ENCODE data around the gene SUPT4H1. TPM values are rescaled to one million over a fixed set of nuclear protein-coding genes. Genes with fewer than 3 reads are reported as not detected.

The SUPT4H1 gene
- total and polyA plus RNA-seq, 9 of the 15 experiments (the other 6 are each of a cell fraction or from before 2014, with no cell fraction given) = 62.1 to 320 (median 117) TPM

GRCh38 chr17:58328195-58329034, 23.6 kb downstream of the SUPT4H1 start, which contains the start of gene TSPOAP1 (continued):
- TF ChIP-seq ZNF384 (IDR thresholded peaks at IDR 0.05; ENCODE audit: low read depth, low read length) (no peak), TFAP4 (CRISPR knock-in tag; IDR thresholded peaks at IDR 0.05; ENCODE audit: borderline replicate concordance) (peak; percentile 72), ZNF140 (CRISPR knock-in tag; IDR thresholded peaks at IDR 0.05) (no peak), STAT5B (CRISPR knock-in tag; IDR thresholded peaks at IDR 0.05) (no peak), ZNF507 (tag; conservative IDR thresholded peaks at IDR 0.05) (no peak), FOXA1 (IDR thresholded peaks at IDR 0.05; ENCODE audit: borderline replicate concordance) (no peak), ZNF609 (CRISPR knock-in tag; IDR thresholded peaks at IDR 0.05; ENCODE audit: borderline replicate concordance) (peak; percentile 39), SMAD2 (IDR thresholded peaks at IDR 0.05; ENCODE audit: low read depth, low read length) (no peak), PHF21A (IDR thresholded peaks at IDR 0.05; ENCODE audit: borderline replicate concordance, low read depth) (no peak), BDP1 (IDR thresholded peaks at IDR 0.05; ENCODE audit: insufficient read depth, insufficient read length) (no peak), BRD4 (IDR thresholded peaks at IDR 0.05) (no peak), USF1 (CRISPR knock-in tag; IDR thresholded peaks at IDR 0.05) (no peak), PYGO2 (tag; IDR thresholded peaks at IDR 0.05) (no peak), POLR2AphosphoS5 (IDR thresholded peaks at IDR 0.05; ENCODE audit: control insufficient read depth, insufficient read depth, low read depth, low read length) (peak; percentile 77), HNRNPL (IDR thresholded peaks at IDR 0.05; ENCODE audit: low read depth, low read length) (no peak), ZNF324 (CRISPR knock-in tag; IDR thresholded peaks at IDR 0.05) (0 out of 2 replicates have a peak, but pooled peaks have one; percentile 4), POLR2A (conservative IDR thresholded peaks at IDR 0.05) (peak; percentile 93), ZNF699 (CRISPR knock-in tag; IDR thresholded peaks at IDR 0.05; ENCODE audit: insufficient replicate concordance) (no peak)
- TF ChIP-seq, protein P1, sequence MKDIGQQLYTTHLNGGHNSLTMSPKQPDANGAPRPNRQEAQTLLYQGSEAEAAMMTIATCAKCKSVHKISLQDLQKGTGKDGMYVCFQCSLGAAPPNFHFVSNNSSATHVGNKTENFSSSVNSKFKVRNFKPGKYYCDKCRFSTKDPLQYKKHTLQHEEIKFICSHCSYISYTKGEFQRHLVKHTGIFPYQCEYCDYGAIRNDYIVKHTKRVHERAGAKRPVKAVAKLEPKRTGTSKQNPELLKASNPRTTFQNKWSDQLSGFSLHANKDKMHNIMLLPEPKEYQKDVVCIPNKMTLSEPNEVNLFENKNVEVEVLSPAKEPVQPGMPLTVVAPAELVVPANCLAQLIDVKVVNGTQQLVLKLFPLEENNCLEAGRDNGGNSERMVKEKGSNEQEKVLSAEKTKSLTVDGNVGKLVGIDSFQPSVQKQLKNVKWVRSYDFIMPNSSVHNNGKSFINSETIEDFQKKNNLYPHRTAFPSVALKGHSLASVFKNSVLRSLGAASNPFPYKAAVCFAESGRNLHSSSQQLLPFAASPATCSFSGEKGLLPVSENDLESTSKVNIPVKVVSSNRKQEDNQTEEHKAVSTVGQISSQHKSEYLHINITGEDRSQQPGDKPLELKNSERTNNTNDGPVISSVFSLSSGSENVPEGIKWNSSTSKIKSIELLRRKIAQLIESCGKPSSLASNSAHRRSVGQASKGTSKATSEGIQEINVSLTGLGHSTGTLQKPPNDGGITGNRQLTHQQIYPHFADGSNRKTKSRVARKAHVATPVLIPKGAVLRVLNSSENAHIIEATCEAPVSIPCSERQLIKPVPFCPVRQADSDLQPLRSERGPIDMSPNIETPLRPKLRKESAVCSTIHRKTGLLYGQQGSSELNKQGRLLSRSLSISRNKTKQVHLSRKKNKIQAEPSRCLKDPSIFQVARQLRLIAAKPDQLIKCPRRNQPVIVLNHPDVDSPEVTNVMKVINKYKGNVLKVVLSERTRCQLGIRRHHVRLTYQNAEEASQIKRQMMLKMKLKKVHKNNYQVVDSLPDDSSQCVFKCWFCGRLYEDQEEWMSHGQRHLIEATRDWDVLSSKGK (CRISPR knock-in tag; IDR thresholded peaks at IDR 0.05) = no peak
